K562 (cell line): ENCODE results near the gene NFATC1. TPM values are rescaled to one million over a fixed set of nuclear protein-coding genes. Genes with fewer than 3 reads are reported as not detected.

Experiments
- ATAC-seq: fragments of 200-7000 bp; cut with Tn5 transposase; 3 replicates; pipeline ENCODE4 v1.9.1; 2020; ENCODE audit warnings: moderate library complexity
- BruUV-seq: library from RNA; stranded (reverse); fragments of 400-500 nt; replicated peaks from 2 replicates; lab custom pipeline; 2021; lab: Mats Ljungman, UMichigan
- CTCF ChIA-PET: fragments of 300-600 bp; formaldehyde crosslinking; extraction: SDS; loops from one replicate; lab custom pipeline; 2021; ENCODE audit warnings: low intra/inter-chr PET ratio; lab: Yijun Ruan, JAX
- POLR2A ChIA-PET: fragments of 300-600, 350-650 bp; sonication (Branson Sonifier 250); formaldehyde crosslinking; extraction: SDS; loops from one replicate; lab custom pipeline; 2021; ENCODE audit warnings: antibody characterized with exemption, inconsistent platforms; lab: Yijun Ruan, JAX
- DNase-seq, 4 experiments: peaks; one replicate each; pipeline versions ENCODE4 v3.0.0 to v3.0.0-alpha.2; 2011 to 2018; ENCODE audit warnings: low spot score in 3 of 4, mixed read lengths in 3 of 4; ENCODE audit errors: extremely low read depth in 1 of 4
- FAIRE-seq: peaks from 2 replicates; lab custom pipeline; 2011; peaks lifted over from hg19 to GRCh38; lab: Jason Lieb, UNC
- H2AFZ ChIP-seq: 2 replicates; pipeline ENCODE4 v1.6.0; 2011; ENCODE audit warnings: low read depth, low read length, control low read depth, inconsistent platforms
- H3K27ac ChIP-seq: fragments of 200-600 bp; 3 replicates; pipeline ENCODE4 v1.8.0; 2011; ENCODE audit warnings: low read depth, mild to moderate bottlenecking, control low read depth, inconsistent platforms, low read length, moderate library complexity, mixed read lengths; ENCODE audit errors: extremely low read depth
- H3K27me3 ChIP-seq, 2 experiments: fragments of 300-600 bp in 1 of 2; 2 replicates in 1 of 2; 3 replicates in 1 of 2; pipeline versions ENCODE4 v1.6.0 to v1.8.0; 2011; ENCODE audit warnings: inconsistent platforms in 2 of 2, low read length in 2 of 2, mild to moderate bottlenecking in 1 of 2, mixed read lengths in 1 of 2, moderate library complexity in 1 of 2; ENCODE audit not compliant: control insufficient read depth in 2 of 2, insufficient read depth in 2 of 2
- H3K36me3 ChIP-seq: fragments of 300-600 bp; 3 replicates; pipeline ENCODE4 v1.8.0; 2011; ENCODE audit warnings: mild to moderate bottlenecking, low read length, inconsistent platforms; ENCODE audit not compliant: control insufficient read depth, insufficient read depth
- H3K4me1 ChIP-seq, 2 experiments: fragments of 200-600 bp in 1 of 2; replicated peaks in 1 of 2; 2 replicates in 1 of 2; 3 replicates in 1 of 2; pipeline versions ENCODE4 v1.5.1 to v1.8.0; 2011; ENCODE audit warnings: inconsistent platforms in 2 of 2, low read length in 2 of 2, mild to moderate bottlenecking in 1 of 2, mixed read lengths in 1 of 2, moderate library complexity in 1 of 2; ENCODE audit not compliant: control insufficient read depth in 2 of 2, insufficient read depth in 2 of 2
- H3K4me2 ChIP-seq: 2 replicates; pipeline ENCODE4 v1.6.1; 2011; ENCODE audit warnings: low read length, control low read depth, inconsistent platforms, mixed read lengths; ENCODE audit not compliant: insufficient read depth
- H3K4me3 ChIP-seq: fragments of 200-600 bp; sonication (generic), shearing (Covaris generic); 2 replicates; pipeline ENCODE4 v1.5.1; 2016; ENCODE audit warnings: control low read depth, inconsistent platforms
- H3K79me2 ChIP-seq: fragments of 200-600 bp; 3 replicates; pipeline ENCODE4 v1.8.0; 2011; ENCODE audit warnings: low read length, inconsistent platforms; ENCODE audit not compliant: control insufficient read depth, insufficient read depth
- H3K9ac ChIP-seq, 2 experiments: 2 replicates each; pipeline versions ENCODE4 v1.6.0 to v1.6.1; 2011; ENCODE audit warnings: low read depth in 2 of 2, low read length in 2 of 2, control low read depth in 1 of 2, inconsistent platforms in 1 of 2, mild to moderate bottlenecking in 1 of 2, mixed read lengths in 1 of 2; ENCODE audit not compliant: insufficient read depth in 1 of 2
- H3K9me1 ChIP-seq: one replicate; pipeline ENCODE4 v1.6.0; 2011; ENCODE audit warnings: inconsistent platforms, mild to moderate bottlenecking, low read length, moderate library complexity; ENCODE audit not compliant: control insufficient read depth, insufficient read depth
- H3K9me3 ChIP-seq: replicated peaks from 2 replicates; pipeline ENCODE4 v1.5.1; 2011; ENCODE audit warnings: low read depth, low read length, inconsistent platforms; ENCODE audit not compliant: control insufficient read depth, insufficient read depth
- H4K20me1 ChIP-seq: replicated peaks from 2 replicates; pipeline ENCODE4 v1.6.1; 2011; ENCODE audit warnings: low read length, inconsistent platforms, mixed read lengths; ENCODE audit not compliant: control insufficient read depth, insufficient read depth
- CBFA2T2 ChIP-seq: fragments of 450-650 bp; conservative IDR thresholded peaks from 2 replicates; pipeline ENCODE4 v1.6.1; 2017; ENCODE audit warnings: mild to moderate bottlenecking
- CCNT2 ChIP-seq: IDR thresholded peaks from 2 replicates; pipeline ENCODE4 v1.6.1; 2011; ENCODE audit warnings: borderline replicate concordance, low read depth, mild to moderate bottlenecking, moderate library complexity, mixed read lengths, low read length; ENCODE audit not compliant: insufficient read length; ENCODE audit errors: extremely low read depth
- DIDO1 ChIP-seq: fragments of 450-650 bp; IDR thresholded peaks from 2 replicates; pipeline ENCODE4 v1.6.1; 2016; ENCODE audit warnings: low read depth, missing biosample characterization, missing genetic modification characterization
- ILK ChIP-seq: fragments of 450-650 bp; IDR thresholded peaks from 2 replicates; pipeline ENCODE4 v1.6.1; 2016; ENCODE audit warnings: missing genetic modification characterization, low read depth, mild to moderate bottlenecking, missing compliant biosample characterization, moderate library complexity, borderline replicate concordance
- MEIS2 ChIP-seq: fragments of 450-650 bp; IDR thresholded peaks from 2 replicates; pipeline ENCODE4 v1.6.1; 2014; ENCODE audit warnings: mild to moderate bottlenecking; ENCODE audit not compliant: partially characterized antibody
- MXI1 ChIP-seq: IDR thresholded peaks from 2 replicates; pipeline ENCODE4 v1.6.1; 2011; ENCODE audit warnings: low read depth, mild to moderate bottlenecking, improper control_type of control experiment, low read length
- POLR3G ChIP-seq: IDR thresholded peaks from 2 replicates; pipeline ENCODE4 v1.6.1; 2011; ENCODE audit not compliant: insufficient read length, insufficient replicate concordance; ENCODE audit errors: extremely low read depth
- SUPT5H ChIP-seq: fragments of 450-650 bp; IDR thresholded peaks from 2 replicates; pipeline ENCODE4 v1.6.1; 2016
- ZFP30 ChIP-seq: fragments of 250-450 bp; sonication (Bioruptor Pico); IDR thresholded peaks from 2 replicates; pipeline ENCODE4 v1.8.0; 2022; ENCODE audit warnings: moderate library complexity, mild to moderate bottlenecking, inconsistent platforms, borderline replicate concordance
- ZNF232 ChIP-seq: sonication (generic); formaldehyde crosslinking; IDR thresholded peaks from 2 replicates; pipeline ENCODE4 v1.8.0; 2022; ENCODE audit warnings: mild to moderate bottlenecking, missing genetic modification reagents
- WGBS: fragments of 100-300 bp; shearing (Covaris generic); methylation state at CpG from one replicate; pipeline ENCODE4 v1.1.6; 2016; ENCODE audit warnings: low coverage, mixed read lengths; ENCODE audit not compliant: insufficient coverage; ENCODE audit errors: missing lambda C conversion rate; 5-methylcytosine and 5-hydroxymethylcytosine counted together
- in situ Hi-C: fragments of 300-500 bp; cut with MboI; formaldehyde crosslinking; loops from 4 replicates; pipeline ENCODE4 v1.15.0; 2018; ENCODE audit warnings: inconsistent platforms, mixed read lengths
- intact Hi-C: fragments of 100-400 bp; cut with micrococcal nuclease; formaldehyde crosslinking; loops from 2 replicates; pipeline ENCODE4 v1.14.2; 2022
- polyA plus RNA-seq, 8 experiments: library from polyadenylated mRNA; depleted of rRNA in 4 of 8; stranded (reverse) in 5 of 8; unstranded in 3 of 8; fragments of >200 nt; fragmentation: Nextera tagmentation in 2 of 8; fragmentation: Illumina TruSeq in 1 of 8; extraction: Ambion mirVana in 2 of 8; extraction: Trizol in 1 of 8; gene quantifications; 2 replicates each; pipeline versions ENCODE4 v1.2.1 to v1.2.3, GENCODE V29; 2011 to 2014; ENCODE audit warnings: inconsistent platforms in 1 of 8, missing spikeins in 1 of 8
- total RNA-seq, 7 experiments: library from RNA; depleted of rRNA in 6 of 7; stranded (reverse); fragments of >200 nt in 6 of 7; fragmentation: Illumina TruSeq in 2 of 7; extraction: Trizol in 2 of 7; gene quantifications; 2 replicates each; pipeline versions ENCODE4 v1.2.1 to v1.2.3, GENCODE V29; 2011 to 2021; ENCODE audit warnings: low replicate concordance in 1 of 7
- TF ChIP-seq, protein P1 (sequence below): fragments of 250-450 bp; sonication (Bioruptor Pico); IDR thresholded peaks from 2 replicates; pipeline ENCODE4 v1.4.0; 2020

NFATC1 gene
- total and polyA plus RNA-seq, 9 of the 15 experiments (the other 6 are each of a cell fraction or from before 2014, with no cell fraction given): 1.1 to 16.4 (median 2.5) TPM

DNA sequence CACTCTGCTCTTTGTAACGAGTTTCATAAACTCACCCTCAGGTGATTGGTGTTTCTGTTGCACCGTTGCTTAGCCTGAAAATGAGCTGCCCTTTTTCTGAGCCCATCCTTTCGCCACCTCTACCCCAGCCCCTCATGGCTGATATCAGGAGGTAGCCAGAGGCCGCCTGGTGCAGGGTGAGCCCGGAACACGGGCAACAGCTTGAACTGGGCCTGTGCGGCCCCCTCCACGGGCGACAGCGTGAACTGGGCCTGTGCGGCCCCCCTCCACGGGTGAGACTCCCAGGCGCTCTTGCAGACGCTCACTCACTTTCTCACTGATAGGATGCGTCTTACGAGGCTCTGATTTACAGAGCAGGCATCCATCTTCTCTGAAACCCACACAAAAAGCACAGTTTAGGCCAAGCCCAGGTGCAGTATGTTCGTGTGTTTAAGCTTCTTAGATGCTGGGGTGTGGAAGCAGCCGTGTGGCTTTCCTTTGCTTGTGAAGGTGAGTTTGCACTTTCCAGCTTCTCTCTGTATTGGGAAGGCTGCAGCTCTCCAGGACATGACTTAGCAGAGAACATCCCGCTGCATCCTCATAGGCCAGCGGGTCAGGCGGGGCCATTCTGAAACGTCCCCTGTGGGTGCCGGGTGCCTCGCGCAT is 83.5 kb downstream of the NFATC1 start:
- intact Hi-C loops: no loop called here
- H3K36me3 ChIP-seq: no peaks in the 10 kb centered on the region
- ATAC-seq: no peak
- CTCF ChIA-PET: no interaction called here
- TF ChIP-seq, protein P1, sequence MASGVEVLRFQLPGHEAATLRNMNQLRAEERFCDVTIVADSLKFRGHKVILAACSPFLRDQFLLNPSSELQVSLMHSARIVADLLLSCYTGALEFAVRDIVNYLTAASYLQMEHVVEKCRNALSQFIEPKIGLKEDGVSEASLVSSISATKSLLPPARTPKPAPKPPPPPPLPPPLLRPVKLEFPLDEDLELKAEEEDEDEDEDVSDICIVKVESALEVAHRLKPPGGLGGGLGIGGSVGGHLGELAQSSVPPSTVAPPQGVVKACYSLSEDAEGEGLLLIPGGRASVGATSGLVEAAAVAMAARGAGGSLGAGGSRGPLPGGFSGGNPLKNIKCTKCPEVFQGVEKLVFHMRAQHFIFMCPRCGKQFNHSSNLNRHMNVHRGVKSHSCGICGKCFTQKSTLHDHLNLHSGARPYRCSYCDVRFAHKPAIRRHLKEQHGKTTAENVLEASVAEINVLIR (CRISPR knock-in tag): no peak
- no peak for TF ChIP-seq DIDO1 (tag)
- no peak for TF ChIP-seq CCNT2
- TF ChIP-seq MEIS2: no peak
- no peak for TF ChIP-seq ZFP30
- no peak for TF ChIP-seq CBFA2T2
- no peak for TF ChIP-seq POLR3G
- TF ChIP-seq MXI1: no peak
- TF ChIP-seq SUPT5H: no peak
- no peak for TF ChIP-seq ILK (tag)
- TF ChIP-seq ZNF232 (CRISPR knock-in tag): no peak
- no peaks in the 10 kb centered on the region for H3K27me3 ChIP-seq
- in situ Hi-C loops: no loop called here
- BruUV-seq: no TSS peak
- H3K4me3 ChIP-seq: no peak overlapping the region
- H3K9me1 ChIP-seq: no peaks in the 10 kb centered on the region
- no peaks in the 10 kb centered on the region for H3K79me2 ChIP-seq
- H2AFZ ChIP-seq: no peak overlapping the region
- POLR2A ChIA-PET: interaction anchor here (0.6 kb wide), 1 partner anchor 41 kb away, joined by 3 read pairs; no protein-coding TSS in a partner anchor
- no peak for DNase-seq
- H3K4me1 ChIP-seq: no peaks in the 10 kb centered on the region; a peak in 2 of 5 replicates
- no peak for FAIRE-seq
- no peaks in the 10 kb centered on the region for H4K20me1 ChIP-seq
- no peaks in the 10 kb centered on the region for H3K9me3 ChIP-seq
- H3K4me2 ChIP-seq: no peak overlapping the region
- no peak overlapping the region for H3K9ac ChIP-seq
- no peak overlapping the region for H3K27ac ChIP-seq
- WGBS: 75% methylated on average over 15 of the region's 25 CpGs
